Endothelial cell of umbilical vein (primary cell): Measurements from ENCODE around the gene CBFA2T3. TPM values are rescaled to one million over a fixed set of nuclear protein-coding genes. Genes with fewer than 3 reads are reported as not detected.

Source experiments
- BruUV-seq: library from RNA; stranded (reverse); fragments of 400-500 nt; replicated peaks from 2 replicates; lab custom pipeline; 2021; lab: Mats Ljungman, UMichigan
- CTCF ChIA-PET: fragments of 300-600, 350-600 bp; sonication (Branson Sonifier 250); formaldehyde crosslinking; loops from one replicate; lab custom pipeline; 2021; ENCODE audit warnings: antibody characterized with exemption, inconsistent platforms; lab: Charles Lee
- POLR2A ChIA-PET: fragments of 300-600, 350-600 bp; sonication (Branson Sonifier 250); formaldehyde crosslinking; loops from one replicate; lab custom pipeline; 2021; ENCODE audit warnings: antibody characterized with exemption, inconsistent platforms; lab: Charles Lee
- DNase-seq: peaks from one replicate; pipeline ENCODE4 v3.0.0-alpha.2; 2011; ENCODE audit warnings: low read depth, low spot score
- FAIRE-seq: peaks from 2 replicates; lab custom pipeline; 2011; peaks lifted over from hg19 to GRCh38; lab: Jason Lieb, UNC
- H2AFZ ChIP-seq: 2 replicates; pipeline ENCODE4 v1.6.0; 2012; ENCODE audit warnings: low read depth, low read length, control low read depth, inconsistent platforms
- H3K27ac ChIP-seq: 2 replicates; pipeline ENCODE4 v1.5.1; 2011; ENCODE audit warnings: low read depth, mild to moderate bottlenecking, control low read depth, low read length, moderate library complexity; ENCODE audit not compliant: insufficient read depth
- H3K27me3 ChIP-seq, 2 experiments: 2 replicates each; pipeline versions ENCODE4 v1.6.0 to v1.6.1; 2011; ENCODE audit warnings: low read length in 2 of 2, mixed read lengths in 1 of 2; ENCODE audit not compliant: control insufficient read depth in 2 of 2, insufficient read depth in 2 of 2
- H3K36me3 ChIP-seq, 2 experiments: 2 replicates in 1 of 2; 3 replicates in 1 of 2; pipeline ENCODE4 v1.5.1; 2011; ENCODE audit warnings: low read length in 2 of 2, mild to moderate bottlenecking in 1 of 2, moderate library complexity in 1 of 2; ENCODE audit not compliant: control insufficient read depth in 2 of 2, insufficient read depth in 2 of 2; ENCODE audit errors: extremely low read depth in 1 of 2
- H3K4me1 ChIP-seq: 3 replicates; pipeline ENCODE4 v1.5.1; 2011; ENCODE audit warnings: mild to moderate bottlenecking, low read length; ENCODE audit not compliant: control insufficient read depth, insufficient read depth; ENCODE audit errors: extremely low read depth
- H3K4me2 ChIP-seq: 2 replicates; pipeline ENCODE4 v1.6.1; 2011; ENCODE audit warnings: low read length, control low read depth, mixed read lengths; ENCODE audit not compliant: insufficient read depth
- H3K4me3 ChIP-seq, 3 experiments: fragments of 200-600 bp in 1 of 3; sonication (generic), shearing (Covaris generic) in 1 of 3; replicated peaks in 1 of 3; 2 replicates each; pipeline ENCODE4 v1.5.1; 2011 to 2016; ENCODE audit warnings: control low read depth in 3 of 3, low read length in 3 of 3, mild to moderate bottlenecking in 2 of 3, inconsistent platforms in 1 of 3, low read depth in 1 of 3, moderate library complexity in 1 of 3; ENCODE audit not compliant: insufficient read depth in 1 of 3
- H3K79me2 ChIP-seq: 2 replicates; pipeline ENCODE4 v1.6.0; 2012; ENCODE audit warnings: low read length, inconsistent platforms; ENCODE audit not compliant: control insufficient read depth, insufficient read depth
- H3K9ac ChIP-seq: replicated peaks from 2 replicates; pipeline ENCODE3; 2011; ENCODE audit warnings: low read length, control low read depth; ENCODE audit not compliant: insufficient read depth; ENCODE audit errors: extremely low read depth
- H3K9me1 ChIP-seq: replicated peaks from 3 replicates; pipeline ENCODE4 v1.6.0; 2011; ENCODE audit warnings: mild to moderate bottlenecking, low read length; ENCODE audit not compliant: control insufficient read depth, insufficient read depth; ENCODE audit errors: extremely low read depth
- H3K9me3 ChIP-seq: replicated peaks from 2 replicates; pipeline ENCODE4 v1.5.1; 2012; ENCODE audit warnings: low read length, inconsistent platforms; ENCODE audit not compliant: control insufficient read depth, insufficient read depth
- H4K20me1 ChIP-seq: replicated peaks from 2 replicates; pipeline ENCODE3; 2011; ENCODE audit warnings: mild to moderate bottlenecking, low read length; ENCODE audit not compliant: control insufficient read depth, insufficient read depth; ENCODE audit errors: extremely low read depth
- CTCF ChIP-seq, 2 donors: IDR thresholded peaks; 1 replicate in 1 of 2; 2 replicates in 1 of 2; pipeline ENCODE4 v1.5.1; 2011; ENCODE audit warnings: low read length in 2 of 2, mild to moderate bottlenecking in 2 of 2, moderate library complexity in 2 of 2, control low read depth in 1 of 2, inconsistent platforms in 1 of 2, low read depth in 1 of 2; ENCODE audit not compliant: insufficient read depth in 1 of 2; ENCODE audit errors: extremely low read depth in 1 of 2
- EZH2 ChIP-seq: IDR thresholded peaks from 2 replicates; pipeline ENCODE4 v1.6.1; 2012; ENCODE audit warnings: borderline replicate concordance, low read depth, mild to moderate bottlenecking, moderate library complexity, low read length, inconsistent platforms; ENCODE audit not compliant: severe bottlenecking
- JUN ChIP-seq: IDR thresholded peaks from 2 replicates; pipeline ENCODE4 v1.6.1; 2011; ENCODE audit warnings: borderline replicate concordance, low read depth; ENCODE audit not compliant: insufficient read length, insufficient read depth
- MYC ChIP-seq: IDR thresholded peaks from one replicate; pipeline ENCODE4 v1.6.1; 2011; ENCODE audit warnings: mild to moderate bottlenecking, low read depth, low read length
- POLR2A ChIP-seq: IDR thresholded peaks from 2 replicates; pipeline ENCODE4 v1.6.1; 2012; ENCODE audit warnings: low read depth, mild to moderate bottlenecking, control low read depth, low read length
- POLR2AphosphoS5 ChIP-seq: IDR thresholded peaks from 2 replicates; pipeline ENCODE4 v1.6.1; 2012; ENCODE audit warnings: low read depth, mild to moderate bottlenecking, control low read depth, low read length, moderate library complexity; ENCODE audit not compliant: insufficient read depth
- dilution Hi-C: fragments of 300-500 bp; cut with MboI; formaldehyde crosslinking; loops from one replicate; pipeline ENCODE4 v1.15.0; 2019; ENCODE audit warnings: low sequenced_read_pairs; ENCODE audit not compliant: extremely low pct_ligation_motif_present
- intact Hi-C: fragments of 100-400 bp; cut with micrococcal nuclease; formaldehyde crosslinking; loops from one replicate; pipeline ENCODE4 v1.10.0; 2022
- polyA plus RNA-seq, 4 experiments: library from polyadenylated mRNA; depleted of rRNA in 3 of 4; stranded (reverse) in 3 of 4; unstranded in 1 of 4; fragments of >200 nt; gene quantifications; 2 replicates each; pipeline versions ENCODE4 v1.2.1 to v1.2.3, GENCODE V29; 2011 to 2012; ENCODE audit warnings: missing spikeins in 1 of 4
- total RNA-seq: library from RNA; stranded (reverse); gene quantifications from 2 replicates; pipeline ENCODE4 v1.2.3, GENCODE V29; 2021

Gene CBFA2T3
- total and polyA plus RNA-seq, 2 donors (not counting 3 experiments of a cell fraction or from before 2014, with no cell fraction given) = not detected

DNA sequence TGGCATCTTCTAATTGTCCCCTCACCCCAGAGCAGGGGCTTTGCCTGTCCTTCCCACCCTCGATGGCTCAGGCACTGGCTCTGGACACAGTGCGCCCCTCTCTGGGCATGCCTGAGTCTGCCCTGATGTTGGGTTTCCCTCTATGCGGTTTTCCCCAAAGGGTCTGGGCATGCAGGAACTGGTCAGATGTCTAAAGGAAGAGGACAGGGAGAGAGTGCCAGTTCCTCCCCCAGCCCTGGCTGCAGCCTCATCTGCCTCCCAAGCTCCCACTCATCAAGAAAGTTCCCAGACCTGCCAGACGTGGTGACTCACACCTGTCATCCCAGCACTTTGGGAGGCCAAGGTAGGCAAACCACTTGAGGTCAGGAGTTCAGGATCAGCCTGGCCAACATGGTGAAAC, 69.2 kb downstream of the CBFA2T3 start:
- H3K4me2 ChIP-seq = no peak overlapping the region
- no peaks in the 10 kb centered on the region for H3K9me3 ChIP-seq
- ChIA-PET CTCF (interaction anchor here (1.6 kb wide), 1 partner anchor 50 kb away, joined by 4 read pairs; no protein-coding TSS in a partner anchor), POLR2A (no interaction called here)
- dilution Hi-C loops (no loop called here), intact Hi-C loops (no loop called here)
- no peaks in the 10 kb centered on the region for H3K79me2 ChIP-seq
- no peaks in the 10 kb centered on the region for H3K27me3 ChIP-seq
- H2AFZ ChIP-seq = no peak overlapping the region
- no peaks in the 10 kb centered on the region for H4K20me1 ChIP-seq
- DNase-seq (no peak), FAIRE-seq (no peak)
- no peak overlapping the region for H3K9ac ChIP-seq
- no peaks in the 10 kb centered on the region for H3K36me3 ChIP-seq
- H3K4me1 ChIP-seq = no peaks in the 10 kb centered on the region
- H3K4me3 ChIP-seq = no peak overlapping the region
- no peak overlapping the region for H3K27ac ChIP-seq
- TF ChIP-seq POLR2AphosphoS5 (no peak), MYC (no peak), POLR2A (no peak), CTCF (IDR thresholded peaks at IDR 0.05; ENCODE audit: extremely low read depth in 1 of 2, insufficient read depth in 1 of 2, low read depth in 1 of 2, low read length in 2 of 2) (no peak), JUN (no peak), EZH2 (no peak)
- no peaks in the 10 kb centered on the region for H3K9me1 ChIP-seq
- no TSS peak for BruUV-seq
